ENCODE data around the gene VWA2.

The VWA2 gene

GRCh38 chr10:114261076-114261475, 22.0 kb downstream of the VWA2 start:
- CTCF ChIA-PET, result no interaction called here
- POLR2A ChIA-PET, result no interaction called here
- no peak for TF ChIP-seq FOXM1 (IDR thresholded peaks at IDR 0.05; ENCODE audit: borderline replicate concordance)
- TF ChIP-seq HDGF (IDR thresholded peaks at IDR 0.05; ENCODE audit: borderline replicate concordance), result no peak
- TF ChIP-seq SUZ12 (IDR thresholded peaks at IDR 0.05), result no peak
- TF ChIP-seq TARDBP (IDR thresholded peaks at IDR 0.05), result no peak
- no peak for TF ChIP-seq FOXA1 (IDR thresholded peaks at IDR 0.05)
- no peak for TF ChIP-seq LEF1 (IDR thresholded peaks at IDR 0.05; ENCODE audit: borderline replicate concordance)
- TF ChIP-seq BHLHE40 (IDR thresholded peaks at IDR 0.05; ENCODE audit: borderline replicate concordance), result no peak
- no peak for DNase-seq (ENCODE audit: extremely low spot score)

GRCh38 chr10:114262496-114262895, 23.4 kb downstream of the VWA2 start:
- ChIA-PET CTCF (no interaction called here), POLR2A (no interaction called here)
- DNase-seq (ENCODE audit: extremely low spot score), result no peak
- TF ChIP-seq TARDBP (IDR thresholded peaks at IDR 0.05) (no peak), ZNF384 (IDR thresholded peaks at IDR 0.05) (no peak), SP1 (IDR thresholded peaks at IDR 0.05) (no peak), FOXA1 (IDR thresholded peaks at IDR 0.05) (no peak), LEF1 (IDR thresholded peaks at IDR 0.05; ENCODE audit: borderline replicate concordance) (no peak), ARNT (IDR thresholded peaks at IDR 0.05) (no peak), HDGF (IDR thresholded peaks at IDR 0.05; ENCODE audit: borderline replicate concordance) (no peak)

GRCh38 chr10:114265392-114266053, 26.5 kb downstream of the VWA2 start:
- CTCF ChIA-PET, result no interaction called here
- TF ChIP-seq CTBP1 (IDR thresholded peaks at IDR 0.05; ENCODE audit: borderline replicate concordance), result no peak
- TF ChIP-seq ARNT (IDR thresholded peaks at IDR 0.05), result no peak
- TF ChIP-seq ELF4 (IDR thresholded peaks at IDR 0.05), result no peak
- TF ChIP-seq SP1 (IDR thresholded peaks at IDR 0.05), result no peak
- TF ChIP-seq SUZ12 (IDR thresholded peaks at IDR 0.05), result no peak
- no peak for TF ChIP-seq BHLHE40 (IDR thresholded peaks at IDR 0.05; ENCODE audit: borderline replicate concordance)
- no peak for TF ChIP-seq LEF1 (IDR thresholded peaks at IDR 0.05; ENCODE audit: borderline replicate concordance)
- TF ChIP-seq NFRKB (IDR thresholded peaks at IDR 0.05), result no peak
- TF ChIP-seq TARDBP (IDR thresholded peaks at IDR 0.05), result no peak
- TF ChIP-seq L3MBTL2 (conservative IDR thresholded peaks at IDR 0.05), result no peak
- TF ChIP-seq ZNF384 (IDR thresholded peaks at IDR 0.05), result no peak
- no peak for TF ChIP-seq FOXK2 (IDR thresholded peaks at IDR 0.05)
- no peak for TF ChIP-seq PKNOX1 (IDR thresholded peaks at IDR 0.05)
- TF ChIP-seq FOXA1 (IDR thresholded peaks at IDR 0.05), result no peak
- no peak for TF ChIP-seq HDGF (IDR thresholded peaks at IDR 0.05; ENCODE audit: borderline replicate concordance)
- no peak for TF ChIP-seq FOXM1 (IDR thresholded peaks at IDR 0.05; ENCODE audit: borderline replicate concordance)
- POLR2A ChIA-PET, result interaction anchor here (0.7 kb wide), 1 partner anchor 49 kb away, joined by 3 read pairs; no protein-coding TSS in a partner anchor
- no peak for DNase-seq (ENCODE audit: extremely low spot score)

- no peak for TF ChIP-seq ARNT (IDR thresholded peaks at IDR 0.05)
- TF ChIP-seq PKNOX1 (IDR thresholded peaks at IDR 0.05), result no peak
- TF ChIP-seq FOXK2 (IDR thresholded peaks at IDR 0.05), result no peak
- no peak for TF ChIP-seq LEF1 (IDR thresholded peaks at IDR 0.05; ENCODE audit: borderline replicate concordance)
- TF ChIP-seq CTBP1 (IDR thresholded peaks at IDR 0.05; ENCODE audit: borderline replicate concordance), result no peak
- TF ChIP-seq ZNF384 (IDR thresholded peaks at IDR 0.05), result no peak
- no peak for TF ChIP-seq FOXM1 (IDR thresholded peaks at IDR 0.05; ENCODE audit: borderline replicate concordance)
- no peak for TF ChIP-seq SP1 (IDR thresholded peaks at IDR 0.05)
- TF ChIP-seq SUZ12 (IDR thresholded peaks at IDR 0.05), result no peak
- TF ChIP-seq BHLHE40 (IDR thresholded peaks at IDR 0.05; ENCODE audit: borderline replicate concordance), result no peak
- TF ChIP-seq L3MBTL2 (conservative IDR thresholded peaks at IDR 0.05), result no peak
- no peak for TF ChIP-seq TARDBP (IDR thresholded peaks at IDR 0.05)
- TF ChIP-seq NFRKB (IDR thresholded peaks at IDR 0.05), result no peak
- TF ChIP-seq FOXA1 (IDR thresholded peaks at IDR 0.05), result no peak
- CTCF ChIA-PET, result interaction anchor here (1.2 kb wide), 1 partner anchor 38 kb away, joined by 3 read pairs; no protein-coding TSS in a partner anchor
Observed at GRCh38 chr10:114266521-114266920, 27.5 kb downstream of the VWA2 start.

GRCh38 chr10:114271075-114271778, 32.2 kb downstream of the VWA2 start:
- ChIA-PET CTCF (interaction anchor here (1.1 kb wide), 2 partner anchors 9 to 73 kb away, joined by 3 read pairs; no protein-coding TSS in a partner anchor), POLR2A (interaction anchor here (0.9 kb wide), 1 partner anchor 16 kb away, joined by 3 read pairs; no protein-coding TSS in a partner anchor)
- no peak for TF ChIP-seq ELF4 (IDR thresholded peaks at IDR 0.05)
- TF ChIP-seq HDGF (IDR thresholded peaks at IDR 0.05; ENCODE audit: borderline replicate concordance), result no peak
- TF ChIP-seq BHLHE40 (IDR thresholded peaks at IDR 0.05; ENCODE audit: borderline replicate concordance), result no peak
- no peak for TF ChIP-seq FOXK2 (IDR thresholded peaks at IDR 0.05)
- TF ChIP-seq NFRKB (IDR thresholded peaks at IDR 0.05), result no peak
- no peak for TF ChIP-seq SUZ12 (IDR thresholded peaks at IDR 0.05)
- TF ChIP-seq PKNOX1 (IDR thresholded peaks at IDR 0.05), result no peak
- TF ChIP-seq FOXM1 (IDR thresholded peaks at IDR 0.05; ENCODE audit: borderline replicate concordance), result no peak
- TF ChIP-seq SP1 (IDR thresholded peaks at IDR 0.05), result no peak
- no peak for TF ChIP-seq L3MBTL2 (conservative IDR thresholded peaks at IDR 0.05)
- TF ChIP-seq CTBP1 (IDR thresholded peaks at IDR 0.05; ENCODE audit: borderline replicate concordance), result no peak
- TF ChIP-seq FOXA1 (IDR thresholded peaks at IDR 0.05), result no peak
- no peak for TF ChIP-seq ARNT (IDR thresholded peaks at IDR 0.05)
- no peak for TF ChIP-seq TARDBP (IDR thresholded peaks at IDR 0.05)
- no peak for TF ChIP-seq ZNF384 (IDR thresholded peaks at IDR 0.05)
- DNase-seq (ENCODE audit: extremely low spot score), result no peak

More at GRCh38 chr10:114266521-114266920, 27.5 kb downstream of the VWA2 start:
- DNase-seq (ENCODE audit: extremely low spot score), result no peak
- POLR2A ChIA-PET, result interaction anchor here (1.0 kb wide), 1 partner anchor 92 kb away, joined by 4 read pairs; the partner anchor contains the start of gene CCDC186

Measured in HEK293T (cell line).